NK-92 treated with Interleukin-12 subunit alpha and Interleukin-12 subunit beta, amount 100 ng/mL, for 24 hours (cell line): ENCODE results near the gene CCDC159.

ENCODE experiments used
- DNase-seq: peaks from one replicate; lab custom pipeline; 2025; lab: John Stamatoyannopoulos, UW

The CCDC159 gene

DNA sequence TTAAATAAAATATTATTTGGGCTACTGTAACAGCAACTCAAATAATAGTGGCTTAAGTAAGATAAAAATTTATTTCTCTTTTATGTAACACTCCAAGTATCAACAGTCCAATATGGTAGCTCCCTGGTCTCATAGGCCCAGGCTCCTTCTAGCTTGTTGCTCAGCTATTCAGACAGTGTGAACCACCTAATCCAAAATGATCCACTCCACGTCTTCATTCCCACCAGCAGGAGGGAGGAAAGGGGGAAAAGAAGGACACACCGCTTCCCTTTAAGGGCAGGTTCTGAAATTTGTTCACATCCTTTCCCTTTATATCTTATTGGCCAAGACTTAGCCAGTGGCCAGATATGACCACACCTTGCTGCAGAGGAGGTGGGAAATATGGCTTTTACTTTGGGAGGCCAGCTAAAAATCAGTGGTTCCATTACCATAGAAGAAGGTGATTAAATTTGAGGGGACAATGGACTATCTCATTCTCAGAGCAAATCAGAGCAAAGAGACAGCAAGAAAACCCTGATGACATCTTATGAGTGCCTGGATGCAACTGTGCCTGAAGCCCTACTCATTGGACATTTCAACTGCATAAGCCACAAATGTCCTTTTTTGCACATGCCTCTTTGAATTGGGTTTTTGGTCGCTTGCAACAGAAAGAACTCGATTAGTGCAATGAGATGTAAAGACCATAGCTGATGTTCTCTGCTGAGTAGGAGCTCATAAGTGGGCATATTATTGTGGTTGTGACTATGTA, 44.8 kb downstream of the CCDC159 start:
- no peak for DNase-seq

- DNase-seq = no peak
Observed at GRCh38 chr19:11397089-11397610, 50.8 kb downstream of the CCDC159 start.

GRCh38 chr19:11399667-11400066, 53.3 kb downstream of the CCDC159 start:
- DNase-seq = no peak

DNA sequence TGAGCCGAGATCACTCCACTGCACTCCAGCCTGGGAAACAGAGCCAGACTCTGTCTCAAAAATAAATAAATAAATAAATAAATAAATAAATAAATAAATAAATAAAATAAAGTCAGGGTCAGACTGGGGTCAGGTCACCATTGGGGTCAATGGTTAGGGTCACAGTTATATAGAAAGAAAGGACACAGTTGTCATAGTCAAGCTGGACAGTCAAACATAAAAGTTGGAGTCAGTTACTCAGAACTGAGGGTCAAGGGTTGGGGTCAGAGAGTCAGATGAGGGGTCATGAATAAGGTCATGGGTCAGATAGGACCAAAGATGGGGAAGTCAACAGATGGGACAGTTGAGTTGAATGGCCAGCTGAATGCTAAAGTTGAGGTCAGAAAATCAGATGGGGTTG, 54.5 kb downstream of the CCDC159 start:
- no peak for DNase-seq

GRCh38 chr19:11401808-11402543, 55.7 kb downstream of the CCDC159 start:
- DNase-seq = no peak
